Thymus (tissue), 11 donors: ENCODE results near the gene KLRB1. TPM values are rescaled to one million over a fixed set of nuclear protein-coding genes. Genes with fewer than 3 reads are reported as not detected.
"Not testable (repeated sequence)": the region's sequence is repeated elsewhere in the genome, so short reads cannot be mapped to it uniquely, and the experiment has no call there.

Experiments
- DNase-seq, 9 donors: peaks; one replicate each; pipeline ENCODE4 v3.0.0-alpha.2; 2013; ENCODE audit warnings: low spot score in 9 of 9, low read depth in 6 of 9, missing footprints in 1 of 9
- H3K27ac ChIP-seq, 2 donors: one replicate each; pipeline ENCODE4 v1.5.1; 2013; ENCODE audit warnings: control low read depth in 1 of 2, low read depth in 1 of 2, low read length in 1 of 2, mild to moderate bottlenecking in 1 of 2, moderate library complexity in 1 of 2
- H3K27me3 ChIP-seq, 2 donors: one replicate each; pipeline ENCODE4 v1.5.1; 2013; ENCODE audit warnings: low read length in 1 of 2; ENCODE audit not compliant: control insufficient read depth in 2 of 2, insufficient read depth in 1 of 2
- H3K36me3 ChIP-seq, 2 donors: one replicate each; pipeline ENCODE4 v1.5.1; 2013; ENCODE audit warnings: low read length in 1 of 2, mild to moderate bottlenecking in 1 of 2, moderate library complexity in 1 of 2; ENCODE audit not compliant: control insufficient read depth in 2 of 2, insufficient read depth in 2 of 2
- H3K4me1 ChIP-seq, 2 donors: one replicate each; pipeline ENCODE4 v1.5.1; 2013; ENCODE audit warnings: low read length in 2 of 2; ENCODE audit not compliant: control insufficient read depth in 2 of 2, insufficient read depth in 2 of 2
- H3K4me3 ChIP-seq, 2 donors: one replicate each; pipeline ENCODE4 v1.5.1; 2013; ENCODE audit warnings: low read length in 2 of 2, control low read depth in 1 of 2, mild to moderate bottlenecking in 1 of 2
- H3K9me3 ChIP-seq, 2 donors: one replicate each; pipeline ENCODE4 v1.5.1; 2013; ENCODE audit warnings: low read length in 1 of 2, mild to moderate bottlenecking in 1 of 2; ENCODE audit not compliant: control insufficient read depth in 2 of 2, insufficient read depth in 1 of 2
- WGBS: extraction: QIAGEN DNeasy Blood & Tissue Kit; methylation state at CpG from one replicate; pipeline ENCODE4 v1.1.7; 2013; 5-methylcytosine and 5-hydroxymethylcytosine counted together
- polyA plus RNA-seq: library from polyadenylated mRNA; stranded (reverse); fragments of 200-250 nt; gene quantifications from one replicate; pipeline ENCODE4 v1.2.3, GENCODE V29; 2013
- total RNA-seq: library from RNA; stranded (reverse); fragments of 120-200 nt; gene quantifications from one replicate; pipeline ENCODE4 v1.2.4, GENCODE V29; 2013
- donor health status: healthy.

Gene KLRB1
- total and polyA plus RNA-seq, 2 donors: 7.9 to 22.6 TPM

DNA sequence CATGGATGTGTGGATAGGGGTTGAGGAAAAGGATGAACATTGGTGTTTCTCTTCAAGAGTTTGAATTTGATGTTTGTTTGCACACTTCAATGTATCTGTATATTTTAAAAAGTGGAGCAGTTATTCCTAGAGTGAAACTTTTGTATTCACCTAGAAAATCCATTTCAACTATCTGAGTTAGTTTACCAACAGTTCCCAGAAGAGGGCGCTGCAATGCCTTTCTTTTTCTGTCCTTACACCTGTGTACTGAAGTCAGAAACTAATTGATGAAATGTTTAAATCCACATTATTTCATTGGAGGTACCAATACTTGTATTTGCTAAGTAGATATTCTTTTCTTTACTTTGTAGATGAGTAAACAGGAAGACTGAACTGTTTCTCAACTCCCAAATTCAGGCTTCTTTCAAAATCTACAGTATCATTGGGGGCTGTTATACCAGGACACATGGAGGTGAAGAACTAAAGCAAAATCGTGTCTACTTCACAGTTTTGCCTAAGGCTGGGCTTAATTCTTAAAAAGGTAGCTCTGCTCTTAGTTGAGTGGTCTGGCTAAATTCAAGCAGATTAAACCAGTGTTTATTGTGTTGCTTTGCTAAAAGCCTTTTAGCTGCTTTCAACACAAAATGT is 26.6 kb upstream of the KLRB1 start:
- Histone ChIP-seq H3K27me3 (no peaks in the 10 kb centered on the region), H3K4me3 (no peak overlapping the region), H3K36me3 (peaks cover 0 to 3% of the 10 kb centered on the region in 2 donors), H3K27ac (no peak overlapping the region), H3K4me1 (peaks cover 0 to 2% of the 10 kb centered on the region in 2 donors), H3K9me3 (peaks cover 0 to 10% of the 10 kb centered on the region in 2 donors)
- DNase-seq: peak in 7 of 9 donors; percentile 49 to 91 (median 79)
- 43% methylated on average over 2 of the region's 2 CpGs for WGBS

DNA sequence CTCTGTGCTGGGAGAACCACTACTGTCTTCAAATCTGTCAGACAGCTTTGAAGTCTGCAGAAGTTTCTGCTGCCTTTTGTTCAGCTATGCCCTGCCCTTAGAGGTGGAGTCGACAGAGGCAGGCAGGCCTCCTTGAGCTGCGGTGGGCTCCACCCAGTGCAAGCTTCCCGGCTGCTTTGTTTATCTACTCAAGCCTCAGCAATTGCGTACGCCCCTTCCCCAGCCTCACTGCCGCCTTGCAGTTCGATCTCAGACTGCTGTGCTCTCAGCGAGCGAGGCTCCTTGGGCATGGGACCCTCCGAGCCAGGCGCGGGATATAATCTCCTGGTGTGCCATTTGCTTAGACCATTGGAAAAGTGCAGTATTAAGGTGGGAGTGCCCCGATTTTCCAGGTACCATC is 25.1 kb upstream of the KLRB1 start:
- Histone ChIP-seq H3K27me3 (no peaks in the 10 kb centered on the region), H3K4me1 (peaks cover 0 to 2% of the 10 kb centered on the region in 2 donors), H3K36me3 (peaks cover 0 to 2% of the 10 kb centered on the region in 2 donors), H3K27ac (no peak overlapping the region), H3K4me3 (no peak overlapping the region), H3K9me3 (peaks cover 0 to 10% of the 10 kb centered on the region in 2 donors)
- DNase-seq: no peak
- WGBS: 96% methylated on average over 13 of the region's 13 CpGs

GRCh38 chr12:9626821-9627220 is 19.1 kb upstream of the KLRB1 start:
- WGBS: 58% methylated on average over 2 of the region's 2 CpGs
- Histone ChIP-seq H3K9me3 (no peaks in the 10 kb centered on the region), H3K4me3 (no peak overlapping the region), H3K27me3 (no peaks in the 10 kb centered on the region), H3K27ac (no peak overlapping the region), H3K36me3 (no peaks in the 10 kb centered on the region), H3K4me1 (no peaks in the 10 kb centered on the region)
- DNase-seq: no peak

- H3K36me3 ChIP-seq: no peaks in the 10 kb centered on the region
- no peak overlapping the region for H3K4me3 ChIP-seq
- no peaks in the 10 kb centered on the region for H3K9me3 ChIP-seq
- no peak overlapping the region for H3K27ac ChIP-seq
- DNase-seq: no peak
- H3K27me3 ChIP-seq: no peaks in the 10 kb centered on the region
- no peaks in the 10 kb centered on the region for H3K4me1 ChIP-seq
Observed at GRCh38 chr12:9626291-9626690, 18.6 kb upstream of the KLRB1 start.

- over 99% methylated on average over 3 of the region's 3 CpGs for WGBS
Observed at GRCh38 chr12:9625019-9625418, 17.3 kb upstream of the KLRB1 start.

GRCh38 chr12:9619411-9620179 is 11.9 kb upstream of the KLRB1 start:
- WGBS: 96% methylated on average over 6 of the region's 6 CpGs
- H3K9me3 ChIP-seq: no peaks in the 10 kb centered on the region
- no peak for DNase-seq
- H3K36me3 ChIP-seq: no peaks in the 10 kb centered on the region
- peaks cover 6 to 7% of the 10 kb centered on the region in 2 donors for H3K4me1 ChIP-seq
- H3K27ac ChIP-seq: no peak overlapping the region
- H3K27me3 ChIP-seq: no peaks in the 10 kb centered on the region
- H3K4me3 ChIP-seq: no peak overlapping the region

More at GRCh38 chr12:9625019-9625418, 17.3 kb upstream of the KLRB1 start:
- Histone ChIP-seq H3K27me3 (no peaks in the 10 kb centered on the region), H3K9me3 (no peaks in the 10 kb centered on the region), H3K4me1 (no peaks in the 10 kb centered on the region), H3K27ac (no peak overlapping the region), H3K36me3 (no peaks in the 10 kb centered on the region), H3K4me3 (no peak overlapping the region)
- DNase-seq: no peak

DNA sequence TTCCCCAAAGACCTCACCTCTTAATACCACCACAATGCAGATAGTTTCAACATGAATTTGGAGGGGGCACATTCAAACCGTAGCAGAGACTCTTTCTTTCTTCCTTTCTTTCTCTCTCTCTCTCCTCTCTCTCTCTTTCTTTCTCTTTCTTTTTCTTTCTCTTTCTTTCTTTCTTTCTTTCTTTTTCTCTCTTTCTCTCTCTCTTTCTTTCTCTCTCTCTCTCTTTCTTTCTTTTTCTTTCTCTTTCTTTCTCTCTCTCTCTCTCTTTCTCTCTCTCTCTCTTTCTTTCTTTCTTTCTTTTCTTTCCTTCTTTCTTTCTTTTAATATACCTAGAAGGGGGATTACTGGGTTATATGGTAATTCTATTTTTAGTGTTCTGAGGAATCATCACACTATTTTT is 11.2 kb upstream of the KLRB1 start:
- H3K4me3 ChIP-seq, H3K27me3 ChIP-seq, H3K9me3 ChIP-seq, DNase-seq, H3K36me3 ChIP-seq, H3K4me1 ChIP-seq, H3K27ac ChIP-seq: not testable (repeated sequence)
- 93% methylated on average over 1 of the region's 1 CpG for WGBS

- WGBS: 91% methylated on average over 6 of the region's 6 CpGs
Observed at GRCh38 chr12:9617124-9617523, 9.4 kb upstream of the KLRB1 start.

DNA sequence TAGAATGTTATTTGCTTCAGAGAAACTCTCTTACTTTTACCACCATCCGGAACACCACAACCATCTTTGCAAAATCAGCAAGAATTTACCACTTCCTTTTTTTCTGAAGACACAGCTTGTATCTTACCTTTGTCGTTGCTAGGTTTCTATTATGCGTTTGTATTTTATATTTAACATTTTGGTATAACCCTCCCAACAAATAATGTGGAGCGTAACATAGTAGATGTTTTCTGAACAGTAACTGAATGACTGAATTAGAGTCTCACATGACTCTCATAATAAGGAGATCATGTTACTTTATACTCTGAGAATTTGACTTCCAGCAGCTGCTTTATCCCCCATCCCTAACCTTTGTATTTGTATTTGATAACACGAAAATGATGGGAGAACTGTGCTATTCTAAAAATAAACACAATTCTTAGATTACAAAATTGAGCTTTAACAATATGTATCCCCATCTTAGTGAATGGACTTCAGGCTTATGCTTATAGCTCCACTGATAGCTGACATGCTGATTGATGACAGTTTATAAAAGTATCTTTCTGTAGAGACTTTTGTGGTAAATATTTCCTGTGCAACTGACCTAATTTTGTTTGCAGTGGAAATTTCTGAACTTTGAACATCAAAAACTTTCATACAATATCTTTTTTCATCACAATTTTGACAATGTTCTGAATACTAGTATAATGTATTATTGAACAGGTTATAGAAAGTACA is 7.9 kb upstream of the KLRB1 start:
- Histone ChIP-seq H3K4me3 (peak overlapping the region; percentile 0 to 13), H3K4me1 (peaks cover 6 to 7% of the 10 kb centered on the region in 2 donors), H3K27me3 (no peaks in the 10 kb centered on the region), H3K9me3 (peaks cover 0 to 4% of the 10 kb centered on the region in 2 donors), H3K36me3 (no peaks in the 10 kb centered on the region), H3K27ac (peak overlapping the region; percentile 36 to 68)
- DNase-seq: peak in 8 of 9 donors; percentile 11 to 81 (median 44)
- WGBS: 1% methylated on average over 5 of the region's 5 CpGs

More at GRCh38 chr12:9617124-9617523, 9.4 kb upstream of the KLRB1 start:
- H3K27ac ChIP-seq: no peak overlapping the region
- H3K4me1 ChIP-seq: peaks cover 6 to 7% of the 10 kb centered on the region in 2 donors
- no peak for DNase-seq
- no peaks in the 10 kb centered on the region for H3K9me3 ChIP-seq
- H3K27me3 ChIP-seq: no peaks in the 10 kb centered on the region
- no peaks in the 10 kb centered on the region for H3K36me3 ChIP-seq
- no peak overlapping the region for H3K4me3 ChIP-seq
